Right ventricle myocardium superior (tissue), 1 donor: ENCODE data around the gene SPP2. TPM values are rescaled to one million over a fixed set of nuclear protein-coding genes. Genes with fewer than 3 reads are reported as not detected.

ENCODE experiments used
- ATAC-seq: fragments of 200-7000 bp; cut with Tn5 transposase; one replicate; pipeline ENCODE4 v1.9.1; 2020; ENCODE audit warnings: mild to moderate bottlenecking; ENCODE audit not compliant: poor library complexity
- DNase-seq: peaks from one replicate; pipeline ENCODE4 v3.0.0-alpha.2; 2020
- intact Hi-C: fragments of 100-400 bp; cut with DNase I; formaldehyde crosslinking; loops from one replicate; pipeline ENCODE4 v1.11.2; 2022
- total RNA-seq: library from RNA; stranded (reverse); fragmentation: NEBNext Ultra II Directional; extraction: Animal tissue kit (Norgen Biotek cat#: 25700); gene quantifications from one replicate; pipeline ENCODE4 v1.2.1, GENCODE V29; 2021
- donor health status: DM: no; HTN: yes; CAD: no; lungs with severe emphysema.

SPP2 gene
- total RNA-seq, 1 donor from 2014 or later: not detected

DNA sequence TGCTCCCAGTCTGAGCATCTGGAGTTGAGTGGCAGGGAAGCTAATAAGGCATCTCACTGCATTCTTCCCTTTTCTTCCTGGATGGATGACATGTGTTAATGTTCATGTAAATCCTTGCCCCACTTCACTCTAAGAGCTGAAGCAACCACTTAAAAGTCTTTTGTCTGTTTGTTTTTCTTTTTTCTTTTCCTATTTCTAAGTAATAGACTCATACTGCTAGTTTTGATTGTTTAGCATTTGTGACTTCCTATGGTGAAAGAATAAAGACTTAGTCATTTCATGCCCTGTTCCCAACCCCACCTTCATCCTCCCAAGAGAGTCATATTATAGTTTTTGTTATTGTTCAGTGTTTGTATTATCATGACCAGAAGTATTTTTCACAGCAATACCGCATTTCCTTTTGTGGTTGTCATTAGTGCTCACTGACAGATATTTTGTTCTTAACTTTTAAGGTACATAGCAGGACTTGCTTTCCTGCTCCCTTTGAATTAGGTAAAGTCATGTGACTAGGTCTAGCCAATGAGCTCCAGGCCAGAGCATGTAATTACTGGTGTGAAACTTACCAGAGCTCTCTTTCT lies 18.1 kb upstream of the SPP2 start:
- ATAC-seq: no peak
- intact Hi-C loops: no loop called here
- no peak for DNase-seq

GRCh38 chr2:234033174-234033573 lies 17.3 kb upstream of the SPP2 start:
- no peak for DNase-seq
- intact Hi-C loops: no loop called here
- no peak for ATAC-seq

GRCh38 chr2:234033885-234034284 lies 16.6 kb upstream of the SPP2 start:
- intact Hi-C loops: no loop called here
- DNase-seq: no peak
- no peak for ATAC-seq

DNA sequence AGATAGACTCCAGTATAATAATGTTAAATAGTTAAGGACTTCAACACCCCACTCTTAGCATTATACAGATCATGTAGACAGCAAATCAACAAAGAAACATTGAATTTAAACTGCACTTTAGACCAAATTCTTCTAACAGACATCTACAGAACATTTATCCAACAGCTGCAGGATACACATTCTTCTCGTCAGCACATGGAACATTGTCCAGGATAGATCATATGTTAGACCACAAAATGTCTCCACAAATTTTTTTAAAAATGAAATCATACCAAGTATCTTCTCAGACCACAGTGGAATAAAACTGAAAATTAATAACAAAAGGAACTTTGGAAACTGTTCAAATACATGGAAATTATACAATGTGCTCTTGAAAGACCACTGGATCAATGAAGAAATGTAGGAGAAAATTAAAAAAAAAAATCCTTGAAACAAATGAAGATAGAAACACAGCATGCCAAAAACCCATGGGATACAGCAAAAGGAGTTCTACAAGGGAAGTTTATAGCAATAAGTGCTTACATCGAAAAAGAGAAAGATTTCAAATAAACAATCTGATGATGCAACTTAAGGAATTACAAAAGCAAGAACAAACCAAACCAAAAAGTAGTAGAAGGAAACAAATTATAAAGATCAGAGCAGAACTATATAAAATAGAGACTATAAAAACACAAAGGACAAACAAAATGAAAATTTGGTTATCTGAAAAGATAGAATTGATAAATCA lies 12.3 kb upstream of the SPP2 start:
- no peak for ATAC-seq
- DNase-seq: no peak
- intact Hi-C loops: no loop called here

DNA sequence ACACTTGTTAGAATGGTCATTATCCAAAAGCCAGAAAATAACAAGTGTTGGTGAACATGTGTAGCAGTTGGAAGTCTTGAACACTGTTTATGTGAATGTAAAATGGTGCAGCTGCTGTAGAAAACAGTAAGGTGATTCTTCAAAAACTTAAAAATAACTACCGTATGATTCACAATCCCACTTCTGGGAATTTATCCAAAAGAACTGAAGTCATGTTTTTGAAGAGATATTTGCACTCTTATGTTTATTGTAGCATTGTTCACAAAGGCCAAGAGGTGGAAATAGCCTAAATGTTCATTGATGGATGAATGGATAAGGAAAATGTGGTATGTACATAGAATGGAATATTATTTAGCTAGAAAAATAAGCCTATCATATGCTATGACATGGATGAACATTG lies 6.3 kb upstream of the SPP2 start:
- ATAC-seq (no peak), DNase-seq (no peak)
- intact Hi-C loops: no loop called here

- intact Hi-C loops: no loop called here
- no peak for DNase-seq
- ATAC-seq: no peak
These were observed 4.0 kb upstream of the SPP2 start for GRCh38 chr2:234046521-234046920.

GRCh38 chr2:234047361-234047760 lies 3.1 kb upstream of the SPP2 start:
- intact Hi-C loops: no loop called here
- no peak for ATAC-seq
- DNase-seq: no peak

DNA sequence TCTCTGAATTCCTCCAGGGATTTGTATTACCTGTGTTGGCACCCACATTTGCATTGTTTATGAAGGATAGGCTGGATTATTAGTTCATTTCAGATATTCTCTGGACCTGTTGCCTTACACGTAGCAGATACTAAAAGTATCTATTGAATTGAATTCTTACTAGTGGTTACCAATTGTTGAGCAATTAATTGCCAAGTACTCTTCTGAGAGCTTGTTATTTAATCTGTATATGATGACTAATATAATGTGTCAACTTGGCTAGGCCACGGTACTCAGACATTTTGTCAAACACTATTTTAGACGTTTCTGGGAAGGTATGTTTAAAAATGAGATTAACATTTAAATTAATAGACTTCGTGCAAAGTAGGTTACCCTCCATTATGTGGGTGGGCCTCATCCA lies 2.5 kb upstream of the SPP2 start:
- intact Hi-C loops: no loop called here
- ATAC-seq: no peak

GRCh38 chr2:234051374-234052070 lies 1.0 kb downstream of the SPP2 start:
- DNase-seq: no peak
- intact Hi-C loops: no loop called here
- ATAC-seq: no peak

More for the DNA sequence above, 2.5 kb upstream of the SPP2 start:
- no peak for DNase-seq

DNA sequence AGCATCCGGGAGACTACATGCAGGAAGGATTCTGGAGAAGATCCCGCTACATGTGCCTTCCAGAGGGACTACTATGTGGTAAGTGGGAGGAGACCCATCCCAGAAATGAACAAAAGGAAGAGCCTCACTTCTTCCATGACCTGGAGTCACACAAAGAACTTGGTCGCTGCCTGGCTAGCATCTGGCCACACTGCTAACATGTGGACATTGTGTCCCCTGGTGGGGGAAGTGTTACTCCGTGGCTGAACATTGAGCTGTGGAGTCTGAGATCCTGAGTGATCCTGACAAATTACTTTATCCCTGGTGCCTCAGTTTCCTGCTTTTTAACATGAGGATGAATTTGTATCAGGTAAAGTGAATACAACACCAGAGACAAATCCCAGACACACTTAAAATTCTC lies 8.4 kb downstream of the SPP2 start:
- ATAC-seq (no peak), DNase-seq (no peak)
- intact Hi-C loops: no loop called here

- DNase-seq: no peak
- ATAC-seq: no peak
- intact Hi-C loops: no loop called here
These were observed 9.7 kb downstream of the SPP2 start for GRCh38 chr2:234060236-234060635.

GRCh38 chr2:234061624-234062257 lies 11.2 kb downstream of the SPP2 start:
- DNase-seq: no peak
- ATAC-seq: no peak
- intact Hi-C loops: no loop called here

DNA sequence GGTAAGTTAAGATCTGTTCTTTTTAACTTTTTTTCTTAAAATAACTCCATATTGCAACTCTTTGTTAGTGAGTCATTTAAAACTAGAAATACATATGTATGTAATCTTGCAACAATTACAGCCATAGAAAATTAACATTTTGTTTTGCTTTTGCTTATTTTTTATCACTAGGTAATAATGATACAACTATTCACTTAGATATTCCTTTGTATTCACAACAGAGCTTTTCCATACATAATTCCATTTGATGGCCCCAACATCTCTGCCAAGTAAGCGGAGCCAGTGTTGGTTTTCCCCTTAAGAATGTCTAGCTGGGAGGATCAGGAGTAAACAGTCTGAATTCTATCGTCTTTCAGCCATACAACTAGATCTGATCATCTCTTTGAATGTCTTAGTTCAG lies 16.1 kb downstream of the SPP2 start:
- intact Hi-C loops: no loop called here
- DNase-seq (no peak), ATAC-seq (no peak)

- DNase-seq: no peak
- no peak for ATAC-seq
- intact Hi-C loops: no loop called here
These were observed 21.2 kb downstream of the SPP2 start for GRCh38 chr2:234071664-234072063.

GRCh38 chr2:234072454-234072853 lies 22.0 kb downstream of the SPP2 start:
- intact Hi-C loops: no loop called here
- ATAC-seq (no peak), DNase-seq (no peak)

DNA sequence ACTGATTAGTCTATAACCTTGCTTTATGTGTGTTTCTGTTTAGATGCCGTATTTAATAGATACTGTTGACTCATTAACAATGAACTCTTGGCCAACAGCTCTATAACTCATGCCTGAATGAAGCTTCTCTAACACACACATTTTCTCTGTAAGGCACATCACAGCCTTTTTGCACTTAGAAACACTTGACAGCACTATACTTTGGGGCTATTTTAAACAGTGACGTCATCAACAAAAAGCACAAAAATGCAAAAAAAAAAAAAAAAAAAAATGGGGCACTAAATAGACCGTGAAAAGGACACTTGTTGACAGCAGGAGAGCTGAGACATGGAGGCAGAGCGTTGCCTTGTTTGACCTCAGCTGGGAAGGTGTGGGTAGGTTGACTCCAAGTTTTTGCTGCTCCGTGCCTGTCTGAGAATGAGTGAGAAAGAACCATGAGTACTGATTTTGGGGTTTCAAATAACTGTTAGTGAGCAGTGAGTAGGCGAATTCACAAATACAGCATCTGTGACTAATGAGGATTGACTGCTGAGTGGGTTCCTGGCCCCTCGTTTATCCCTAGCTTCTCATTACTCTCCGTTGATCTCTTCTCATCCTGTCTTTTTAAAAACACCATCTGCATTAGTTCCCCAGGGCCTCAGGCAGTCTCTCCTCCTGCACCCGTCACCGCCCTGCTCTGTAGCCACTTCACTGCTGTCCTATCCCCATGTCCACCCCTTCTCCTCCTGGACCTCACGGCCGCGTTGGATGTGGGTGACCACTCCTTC lies 24.4 kb downstream of the SPP2 start:
- intact Hi-C loops: no loop called here
- ATAC-seq: no peak
- no peak for DNase-seq

DNA sequence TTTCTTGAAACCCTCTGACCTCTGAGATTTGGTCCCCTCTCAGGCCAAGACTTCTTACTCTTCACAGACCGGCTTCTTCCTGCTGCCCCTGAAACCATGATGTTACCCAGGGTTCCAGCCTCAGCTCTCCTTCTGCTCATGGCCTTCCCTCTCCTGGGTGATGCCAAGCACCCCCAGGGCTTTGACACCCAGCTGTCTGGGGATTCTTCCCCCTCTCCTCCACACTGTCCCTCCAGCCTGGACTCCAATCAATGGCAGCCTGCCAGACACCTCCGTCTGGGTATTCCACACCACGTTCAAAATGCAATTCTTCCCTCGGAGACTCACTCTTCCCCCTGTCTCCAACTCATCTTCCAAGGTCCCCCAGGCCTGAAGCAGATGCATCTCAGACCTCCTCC lies 25.0 kb downstream of the SPP2 start:
- intact Hi-C loops: no loop called here
- DNase-seq (no peak), ATAC-seq (no peak)

- no peak for DNase-seq
- no peak for ATAC-seq
- intact Hi-C loops: no loop called here
These were observed 25.4 kb downstream of the SPP2 start for GRCh38 chr2:234075947-234076346.

DNA sequence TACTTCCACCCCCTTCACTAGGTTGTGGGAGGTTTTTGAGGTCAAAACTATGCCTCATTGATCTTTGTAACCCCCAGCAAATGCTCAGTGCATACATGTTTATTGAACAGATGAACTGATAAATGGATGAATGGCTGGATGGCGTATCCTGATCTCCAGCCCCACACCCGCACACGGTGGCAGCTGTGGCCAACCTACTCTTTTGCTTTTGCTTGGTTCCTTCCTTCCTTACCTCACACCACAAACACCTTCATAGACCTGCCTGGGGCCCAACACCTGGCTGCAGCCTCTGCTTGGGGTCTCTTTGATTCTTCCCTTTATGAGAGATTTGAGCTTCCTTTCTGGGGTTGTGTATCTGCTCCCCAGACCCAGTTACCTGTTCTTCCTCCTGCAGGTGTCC lies 25.9 kb downstream of the SPP2 start:
- no peak for DNase-seq
- no peak for ATAC-seq
- intact Hi-C loops: no loop called here
